GM21423 (cell line): ENCODE results near the gene GPR68.
"Not testable (repeated sequence)": the region's sequence is repeated elsewhere in the genome, so short reads cannot be mapped to it uniquely, and the experiment has no call there.

ENCODE experiments used
- ATAC-seq: cut with Tn5 transposase; IDR thresholded peaks from one replicate; pipeline ENCODE4 v1.9.1; 2021; ENCODE audit warnings: mild to moderate bottlenecking, moderate library complexity; ENCODE audit not compliant: unreplicated experiment

GPR68 gene

GRCh38 chr14:91254461-91254860 is 10.0 kb upstream of the GPR68 start:
- ATAC-seq: no peak

GRCh38 chr14:91253795-91254323 is 9.4 kb upstream of the GPR68 start:
- no peak for ATAC-seq

- ATAC-seq: no peak
Measured at GRCh38 chr14:91252871-91253794, 8.6 kb upstream of the GPR68 start.

- ATAC-seq: no peak
Measured at GRCh38 chr14:91250912-91251311, 6.4 kb upstream of the GPR68 start.

- peak; percentile 84 for ATAC-seq
Measured at GRCh38 chr14:91249841-91250616, 5.5 kb upstream of the GPR68 start.

- ATAC-seq: no peak
Measured at GRCh38 chr14:91246051-91246852, 1.7 kb upstream of the GPR68 start.

GRCh38 chr14:91245616-91246015 is 1.1 kb upstream of the GPR68 start:
- ATAC-seq: not testable (repeated sequence)

GRCh38 chr14:91245029-91245428 is 525 bp upstream of the GPR68 start:
- ATAC-seq: no peak

GRCh38 chr14:91243074-91243471 is 1.4 kb downstream of the GPR68 start:
- no peak for ATAC-seq

GRCh38 chr14:91242635-91243034 is 1.9 kb downstream of the GPR68 start:
- ATAC-seq: no peak

GRCh38 chr14:91241863-91242262 is 2.6 kb downstream of the GPR68 start:
- ATAC-seq: peak; percentile 54

- ATAC-seq: no peak
Measured at GRCh38 chr14:91238661-91239060, 5.8 kb downstream of the GPR68 start.

GRCh38 chr14:91238085-91238484 is 6.4 kb downstream of the GPR68 start:
- no peak for ATAC-seq

- ATAC-seq: no peak
Measured at GRCh38 chr14:91237219-91237618, 7.3 kb downstream of the GPR68 start.

GRCh38 chr14:91235841-91236240 is 8.7 kb downstream of the GPR68 start:
- ATAC-seq: no peak

- ATAC-seq: no peak
Measured at GRCh38 chr14:91234791-91235114, 9.8 kb downstream of the GPR68 start.

- no peak for ATAC-seq
Measured at GRCh38 chr14:91233936-91234790, 10.3 kb downstream of the GPR68 start.

- ATAC-seq: no peak
Measured at GRCh38 chr14:91232603-91233002, 11.9 kb downstream of the GPR68 start.

- ATAC-seq: no peak
Measured at GRCh38 chr14:91232052-91232451, 12.5 kb downstream of the GPR68 start.

GRCh38 chr14:91231446-91231845 is 13.1 kb downstream of the GPR68 start:
- ATAC-seq: no peak
